ENCODE results near the gene KLF9. TPM values are rescaled to one million over a fixed set of nuclear protein-coding genes. Genes with fewer than 3 reads are reported as not detected.
A peak's percentile ranks its signal among the peaks of the same experiment; 100 is the strongest.

KLF9 gene
- polyA plus RNA-seq, 3 donors, result 7.0 to 9.2 (median 8.9) TPM

DNA sequence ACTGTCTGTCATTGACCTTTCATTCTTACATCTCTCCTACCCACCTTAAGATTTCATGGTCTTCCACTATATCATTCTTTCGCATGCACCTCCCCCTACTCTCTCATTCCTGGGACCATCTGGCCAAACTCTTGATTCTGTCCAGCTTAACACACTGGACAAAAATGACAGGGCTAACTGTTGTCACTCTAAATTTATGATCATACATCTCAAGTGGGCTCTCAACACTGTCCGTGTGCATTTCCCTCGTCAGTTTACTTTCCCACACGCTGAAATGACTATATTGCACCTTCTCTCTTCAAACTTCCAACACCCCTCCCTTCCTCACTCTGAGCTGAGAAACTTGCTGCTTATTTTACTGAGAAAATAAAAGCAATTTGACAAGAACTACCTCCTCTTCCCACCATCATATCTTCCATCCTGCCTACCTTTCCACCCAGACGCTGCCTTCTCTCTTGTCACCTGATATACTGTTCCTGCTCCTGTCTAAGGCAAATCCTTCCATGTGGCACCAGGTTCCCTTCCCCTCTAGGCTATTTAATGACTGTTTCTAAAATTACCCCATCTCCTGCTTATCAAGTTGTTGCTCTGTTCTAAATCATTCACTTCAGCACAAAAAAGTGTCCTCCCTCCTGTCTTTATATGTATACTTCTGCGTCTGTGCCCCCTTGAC is 8.1 kb upstream of the KLF9 start:
- no peak for DNase-seq (ENCODE audit: low read depth in 3 of 3, low spot score in 2 of 3)

DNA sequence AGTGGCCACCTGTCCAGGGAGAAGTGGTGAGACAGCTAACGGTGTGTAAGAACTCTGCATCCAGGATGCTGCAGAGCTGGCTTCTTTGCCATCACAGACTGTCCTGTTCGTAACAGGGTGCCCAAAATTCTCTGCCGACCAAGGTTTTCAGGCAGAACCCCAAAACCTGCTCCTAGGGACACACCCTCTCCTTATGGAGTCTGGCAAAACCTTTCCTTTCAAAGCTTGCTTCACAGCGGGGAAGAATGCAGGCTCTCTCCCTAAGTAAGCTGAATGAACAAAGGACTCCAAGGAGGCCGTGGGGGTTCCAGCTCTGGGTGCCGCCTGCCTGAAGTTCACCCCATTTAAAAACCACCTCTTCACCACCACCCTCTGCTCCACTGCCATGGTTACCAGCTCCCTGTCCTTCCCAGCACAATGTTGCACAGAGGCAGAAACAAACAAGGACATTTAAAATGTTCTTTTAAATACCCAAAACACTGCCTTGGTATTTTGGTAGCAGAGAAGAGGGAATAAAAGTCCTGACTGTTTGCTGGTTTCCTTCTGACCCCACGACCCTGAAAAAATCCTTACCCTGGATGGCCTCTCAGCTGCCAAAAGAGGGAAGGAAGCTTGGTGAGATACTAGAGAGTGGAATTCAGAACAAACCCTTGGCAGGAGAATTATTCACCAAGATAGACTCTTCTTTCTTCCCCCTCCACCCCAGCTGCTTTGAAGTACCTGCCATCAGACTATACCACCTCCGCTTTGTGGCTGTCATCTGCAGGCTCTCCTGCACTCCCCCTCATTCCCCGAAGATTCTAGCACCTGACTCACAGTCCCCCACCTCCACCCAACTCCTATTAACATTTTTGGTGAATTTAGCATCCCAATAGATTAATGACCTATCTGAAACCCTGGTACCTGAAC is 7.1 kb upstream of the KLF9 start:
- no peak for DNase-seq (ENCODE audit: low read depth in 3 of 3, low spot score in 2 of 3)

GRCh38 chr9:70420441-70421271 is 6.2 kb upstream of the KLF9 start:
- peak in 2 of 3 donors; percentile 74 to 76 for DNase-seq (ENCODE audit: low read depth in 3 of 3, low spot score in 2 of 3)

GRCh38 chr9:70419556-70420440 is 5.3 kb upstream of the KLF9 start:
- DNase-seq (ENCODE audit: low read depth in 3 of 3, low spot score in 2 of 3), result peak in 1 of 3 donors; percentile 63

DNA sequence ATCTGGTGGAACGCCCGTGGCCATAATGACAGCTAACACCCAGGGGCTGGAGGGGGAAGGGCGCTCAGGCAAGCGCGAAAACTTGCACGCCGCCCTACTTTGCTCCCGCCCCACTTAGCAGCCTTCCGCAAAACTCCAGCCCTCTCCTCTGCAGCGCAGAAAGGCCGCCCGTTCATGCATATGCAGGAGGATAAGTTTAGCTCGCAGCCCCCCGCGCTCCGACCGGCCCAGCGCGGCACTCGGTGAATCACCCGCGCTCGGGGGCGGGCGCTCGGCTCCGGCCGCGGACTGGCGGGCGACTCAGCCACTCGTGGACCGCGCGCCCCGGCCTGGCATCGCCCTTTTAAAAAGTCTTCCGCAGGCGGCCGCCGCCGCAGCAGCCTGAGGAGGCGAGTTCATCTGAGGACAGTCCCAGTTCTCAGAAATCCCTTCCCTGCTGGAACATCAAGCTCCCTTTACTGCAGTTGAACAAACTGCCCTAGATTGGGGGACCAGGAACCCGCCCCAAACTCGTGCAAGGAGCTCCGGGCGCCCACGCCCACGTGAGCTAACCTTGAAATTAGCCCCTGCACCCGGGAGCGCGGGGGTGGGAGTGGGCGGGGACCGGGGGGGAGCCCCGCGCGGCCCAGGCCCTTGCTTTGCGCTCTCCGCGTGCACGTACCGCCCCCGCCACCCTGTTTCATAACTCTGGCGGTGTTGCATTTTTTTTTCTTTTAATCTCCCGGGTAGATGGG is 4.5 kb upstream of the KLF9 start:
- DNase-seq (ENCODE audit: low read depth in 3 of 3, low spot score in 2 of 3), result peak in 2 of 3 donors; percentile 74 to 78

DNA sequence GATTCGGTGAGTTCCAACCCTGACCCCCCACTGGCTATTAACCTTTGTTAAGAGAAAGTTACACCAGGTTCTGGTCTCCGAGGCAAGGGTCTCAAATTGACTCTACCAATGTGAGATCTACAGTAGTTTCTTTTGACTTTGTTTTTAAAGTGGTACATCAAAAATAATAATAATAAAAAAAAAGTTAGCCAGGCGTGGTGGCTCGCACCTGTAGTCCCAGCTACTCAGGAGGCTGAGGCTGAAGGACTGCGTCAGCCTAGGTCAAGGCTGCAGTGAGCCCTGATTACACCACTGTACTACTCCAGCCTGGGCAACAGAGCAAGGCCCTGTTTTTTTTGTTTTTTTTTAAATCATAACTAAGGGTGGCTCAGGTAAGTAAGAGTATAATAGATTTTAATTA is 1.0 kb upstream of the KLF9 start:
- no peak for DNase-seq (ENCODE audit: low read depth in 3 of 3, low spot score in 2 of 3)

DNA sequence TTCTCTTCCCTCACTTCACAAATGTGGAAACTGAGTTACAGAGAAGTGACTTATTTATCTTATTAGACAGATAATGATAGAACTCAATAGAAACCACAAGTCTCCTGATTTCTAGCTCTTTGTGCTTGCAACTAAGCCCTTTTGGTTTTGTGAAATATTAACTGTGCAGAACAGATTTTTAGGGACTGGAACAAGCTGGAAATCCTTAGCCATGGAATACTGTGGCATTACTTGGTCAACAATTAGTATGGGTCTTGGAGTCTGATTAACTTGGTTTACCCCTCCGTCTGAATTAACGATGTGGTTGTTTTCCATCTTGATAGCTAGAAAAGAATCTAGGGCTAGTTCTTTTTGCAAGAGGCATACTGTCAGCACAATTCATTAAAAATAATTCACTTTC is 584 bp upstream of the KLF9 start:
- no peak for DNase-seq (ENCODE audit: low read depth in 3 of 3, low spot score in 2 of 3)

- DNase-seq (ENCODE audit: low read depth in 3 of 3, low spot score in 2 of 3), result no peak
Measured at GRCh38 chr9:70413464-70413798, 1.0 kb downstream of the KLF9 start.

DNA sequence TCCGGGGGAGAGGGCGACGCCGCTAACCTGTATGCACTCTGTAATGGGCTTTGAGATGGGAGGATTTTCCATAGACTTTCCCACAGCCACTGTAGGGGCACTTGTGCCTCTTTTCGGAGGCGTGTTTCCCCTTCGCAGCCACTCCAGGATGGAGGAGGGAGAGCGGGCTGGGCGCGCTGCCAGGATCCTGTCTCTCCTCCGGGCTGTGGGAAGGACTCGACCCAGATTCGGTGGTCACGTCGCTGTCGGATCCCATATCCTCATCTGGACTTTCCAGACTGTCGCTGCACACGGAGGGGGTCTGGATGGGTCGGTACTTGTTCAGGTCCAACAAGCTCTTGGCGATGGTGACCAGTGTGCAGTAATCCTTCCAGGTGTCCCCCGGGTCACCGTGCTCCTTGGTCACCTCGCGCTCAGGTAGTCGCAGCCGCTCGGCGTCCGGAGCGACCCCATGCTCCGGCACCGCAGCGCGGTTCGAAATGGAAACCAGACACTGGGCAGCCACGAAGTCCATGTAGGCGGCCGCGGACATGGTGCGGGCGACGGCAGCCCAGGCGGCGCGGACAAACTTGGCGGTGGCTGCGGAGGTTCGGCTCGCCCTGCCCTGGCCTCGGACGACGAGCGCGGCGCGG is 1.5 kb downstream of the KLF9 start:
- DNase-seq (ENCODE audit: low read depth in 3 of 3, low spot score in 2 of 3), result no peak

GRCh38 chr9:70411930-70412831 is 2.3 kb downstream of the KLF9 start:
- DNase-seq (ENCODE audit: low read depth in 3 of 3, low spot score in 2 of 3), result no peak

DNA sequence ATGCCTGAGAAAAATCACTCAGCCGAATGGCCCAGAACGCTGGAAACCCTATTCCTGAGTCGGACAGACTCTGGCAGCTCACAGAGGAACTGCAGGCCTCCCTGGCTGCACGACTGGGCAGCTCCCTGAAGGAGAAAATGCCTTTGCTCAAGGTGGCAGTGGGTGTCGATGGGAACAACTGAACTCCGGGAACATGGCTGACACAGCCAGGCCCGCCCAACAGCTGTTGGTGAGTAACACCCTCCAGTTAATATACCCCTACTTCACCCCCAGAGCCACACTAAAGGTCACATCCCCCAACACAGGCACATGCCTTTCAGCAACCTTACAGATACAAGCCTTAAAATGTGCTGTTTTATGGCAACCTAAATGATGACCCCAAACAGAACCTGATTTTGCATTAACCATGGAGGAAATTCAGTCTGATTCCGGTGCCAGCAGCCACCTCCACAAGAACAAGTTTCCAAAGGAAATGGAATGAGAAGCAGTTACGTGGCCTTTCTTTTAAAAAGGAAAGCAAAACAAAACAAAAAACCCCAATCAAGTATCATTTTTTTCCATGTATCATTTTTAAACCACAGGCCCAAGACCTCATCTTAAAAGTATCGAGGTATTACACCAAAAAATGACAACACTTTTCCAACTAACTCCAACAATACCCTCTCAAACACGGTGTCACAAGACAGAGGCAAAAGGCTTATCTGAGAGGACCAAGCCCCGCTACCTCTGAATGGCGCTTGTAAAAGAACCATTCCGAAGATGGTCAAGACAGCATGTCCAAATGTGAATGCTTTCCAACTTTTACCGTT is 3.1 kb downstream of the KLF9 start:
- no peak for DNase-seq (ENCODE audit: low read depth in 3 of 3, low spot score in 2 of 3)

DNA sequence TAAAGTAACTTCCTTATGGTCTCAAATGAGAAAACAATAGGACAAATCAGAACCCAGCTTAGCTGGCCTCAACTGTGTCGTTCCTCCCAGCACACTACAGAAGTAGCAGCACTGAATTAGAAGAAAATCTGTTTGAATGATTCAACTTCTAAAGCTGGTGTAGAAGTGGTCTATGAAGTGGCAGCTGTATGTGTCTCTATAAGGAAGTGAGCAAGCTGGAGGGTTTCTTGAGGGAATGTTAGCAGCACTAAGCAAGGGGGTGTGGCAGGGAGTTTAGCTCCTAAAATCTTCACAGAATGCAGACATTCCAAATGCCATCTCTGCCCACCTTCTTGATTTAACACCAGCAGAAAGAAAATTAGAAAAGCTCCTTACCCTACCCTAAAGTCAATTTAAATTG is 4.1 kb downstream of the KLF9 start:
- DNase-seq (ENCODE audit: low read depth in 3 of 3, low spot score in 2 of 3), result no peak

GRCh38 chr9:70409800-70410199 is 4.7 kb downstream of the KLF9 start:
- no peak for DNase-seq (ENCODE audit: low read depth in 3 of 3, low spot score in 2 of 3)

DNA sequence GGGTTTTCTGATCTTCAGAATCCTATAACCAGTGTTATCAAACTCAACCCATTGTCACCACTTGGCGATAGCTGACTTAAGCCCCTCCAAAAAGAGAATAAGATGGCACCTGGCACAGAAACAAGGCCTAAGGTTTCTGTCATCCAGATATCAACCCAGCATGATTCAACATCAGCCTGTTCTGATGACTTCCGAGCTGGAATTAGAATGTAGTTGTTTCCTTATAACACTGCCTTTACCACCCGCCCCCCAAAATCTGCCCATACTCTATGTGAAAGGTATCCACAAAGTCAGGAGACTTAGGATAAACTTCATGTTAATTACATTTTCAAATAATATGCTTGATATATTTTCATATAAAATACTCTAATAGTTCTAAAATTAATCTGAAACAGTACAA is 5.2 kb downstream of the KLF9 start:
- no peak for DNase-seq (ENCODE audit: low read depth in 3 of 3, low spot score in 2 of 3)

GRCh38 chr9:70408393-70409040 is 5.9 kb downstream of the KLF9 start:
- DNase-seq (ENCODE audit: low read depth in 3 of 3, low spot score in 2 of 3), result no peak

- DNase-seq (ENCODE audit: low read depth in 3 of 3, low spot score in 2 of 3), result no peak
Measured at GRCh38 chr9:70407081-70407503, 7.4 kb downstream of the KLF9 start.

DNA sequence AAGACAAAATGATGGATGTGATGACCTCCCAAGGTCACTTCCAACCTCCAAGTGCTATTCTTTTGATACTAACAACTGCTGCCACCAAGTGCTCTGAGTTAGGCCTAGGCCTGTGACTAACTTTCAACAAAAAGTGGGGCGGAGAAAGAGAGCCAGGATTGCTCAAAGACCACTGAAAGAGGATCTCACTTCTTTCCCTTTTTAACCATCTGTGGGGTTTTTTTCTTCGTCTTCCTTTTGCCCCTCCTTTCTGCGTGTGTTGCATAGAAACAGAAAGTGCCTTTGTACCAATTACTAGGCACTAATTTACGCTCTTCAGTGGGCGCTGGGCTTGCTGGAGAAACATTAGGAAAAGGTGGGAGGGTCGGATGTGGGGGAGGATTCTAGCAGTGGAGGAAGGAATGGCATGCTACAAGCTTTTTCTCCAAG is 8.0 kb downstream of the KLF9 start:
- DNase-seq (ENCODE audit: low read depth in 3 of 3, low spot score in 2 of 3), result peak in 1 of 3 donors; percentile 65
